ENCODE measurements around the gene CCN2. TPM values are rescaled to one million over a fixed set of nuclear protein-coding genes. Genes with fewer than 3 reads are reported as not detected.

CCN2 gene
- total RNA-seq, 1 donor from 2014 or later, result 1,253 TPM

- peak overlapping the region; percentile 86 for H3K4me2 ChIP-seq (ENCODE audit: low read length)
- peaks cover 41% of the 10 kb centered on the region for H3K4me1 Mint-ChIP-seq (ENCODE audit: low read depth, unreplicated experiment)
Measured at GRCh38 chr6:131949620-131949908, 1.6 kb downstream of the CCN2 start.

GRCh38 chr6:131948692-131949619, 2.2 kb downstream of the CCN2 start:
- H4K20me1 ChIP-seq (ENCODE audit: insufficient read depth, low read length), result peaks cover 40% of the 10 kb centered on the region
- Mint-ChIP-seq H3K4me1 (ENCODE audit: low read depth, unreplicated experiment) (peaks cover 35% of the 10 kb centered on the region), H3K27me3 (ENCODE audit: low read depth, unreplicated experiment) (no peaks in the 10 kb centered on the region), H3K4me3 (ENCODE audit: unreplicated experiment) (peak overlapping the region; percentile 92), H3K27ac (ENCODE audit: unreplicated experiment) (peak overlapping the region; percentile 93), H3K36me3 (ENCODE audit: low read depth, unreplicated experiment) (peaks cover 14% of the 10 kb centered on the region), H3K9me3 (ENCODE audit: unreplicated experiment) (no peaks in the 10 kb centered on the region)
- DNase-seq (ENCODE audit: low read depth) (peak; percentile 80), FAIRE-seq (peak; percentile 73)
- no peaks in the 10 kb centered on the region for H3K27me3 ChIP-seq (ENCODE audit: insufficient read depth, low read length)
- H3K4me3 ChIP-seq (ENCODE audit: insufficient read depth, low read depth, low read length), result peak overlapping the region; percentile 91
- H3K4me2 ChIP-seq (ENCODE audit: low read length), result peak overlapping the region; percentile 86
- peak overlapping the region; percentile 87 for H3K27ac ChIP-seq (ENCODE audit: low read depth, low read length)
- peaks cover 9% of the 10 kb centered on the region for H3K36me3 ChIP-seq (ENCODE audit: insufficient read depth, low read length)
- peak overlapping the region; percentile 98 for H3K9ac ChIP-seq (ENCODE audit: low read length)
- H3K4me1 ChIP-seq (ENCODE audit: insufficient read depth, low read length), result peaks cover 21% of the 10 kb centered on the region
- no peak overlapping the region for H2AFZ ChIP-seq (ENCODE audit: low read depth, low read length)
- no peaks in the 10 kb centered on the region for H3K9me3 ChIP-seq (ENCODE audit: insufficient read depth, low read depth, low read length)
- H3K79me2 ChIP-seq (ENCODE audit: insufficient read depth, low read length), result peaks cover 23% of the 10 kb centered on the region
- TF ChIP-seq EZH2 (IDR thresholded peaks at IDR 0.05; ENCODE audit: insufficient read depth, low read length) (no peak), CTCF (IDR thresholded peaks at IDR 0.05; ENCODE audit: insufficient read depth, low read depth, low read length) (no peak)

More at GRCh38 chr6:131949620-131949908, 1.6 kb downstream of the CCN2 start:
- peak overlapping the region; percentile 98 for H3K9ac ChIP-seq (ENCODE audit: low read length)
- no peaks in the 10 kb centered on the region for H3K27me3 ChIP-seq (ENCODE audit: insufficient read depth, low read length)
- peaks cover 40% of the 10 kb centered on the region for H4K20me1 ChIP-seq (ENCODE audit: insufficient read depth, low read length)
- peak overlapping the region; percentile 91 for H3K4me3 ChIP-seq (ENCODE audit: insufficient read depth, low read depth, low read length)
- H3K36me3 ChIP-seq (ENCODE audit: insufficient read depth, low read length), result peaks cover 9% of the 10 kb centered on the region
- no peaks in the 10 kb centered on the region for H3K9me3 ChIP-seq (ENCODE audit: insufficient read depth, low read depth, low read length)
- H3K4me1 ChIP-seq (ENCODE audit: insufficient read depth, low read length), result peaks cover 27% of the 10 kb centered on the region
- Mint-ChIP-seq H3K36me3 (ENCODE audit: low read depth, unreplicated experiment) (peaks cover 14% of the 10 kb centered on the region), H3K4me3 (ENCODE audit: unreplicated experiment) (peak overlapping the region; percentile 92), H3K27ac (ENCODE audit: unreplicated experiment) (peak overlapping the region; percentile 93), H3K9me3 (ENCODE audit: unreplicated experiment) (no peaks in the 10 kb centered on the region), H3K27me3 (ENCODE audit: low read depth, unreplicated experiment) (no peaks in the 10 kb centered on the region)
- H3K27ac ChIP-seq (ENCODE audit: low read depth, low read length), result peak overlapping the region; percentile 87
- no peak overlapping the region for H2AFZ ChIP-seq (ENCODE audit: low read depth, low read length)
- TF ChIP-seq EZH2 (IDR thresholded peaks at IDR 0.05; ENCODE audit: insufficient read depth, low read length) (no peak), CTCF (IDR thresholded peaks at IDR 0.05; ENCODE audit: insufficient read depth, low read depth, low read length) (no peak)
- peaks cover 23% of the 10 kb centered on the region for H3K79me2 ChIP-seq (ENCODE audit: insufficient read depth, low read length)
- DNase-seq (ENCODE audit: low read depth) (peak; percentile 89), FAIRE-seq (no peak)
